DND-41 (cell line): ENCODE results near the gene EPOP.

Experiments
- EZH2 ChIP-seq: IDR thresholded peaks from 3 replicates; pipeline ENCODE4 v1.6.1; 2012; ENCODE audit warnings: borderline replicate concordance, low read depth, mild to moderate bottlenecking, moderate library complexity, low read length, inconsistent platforms; ENCODE audit not compliant: severe bottlenecking
- TF ChIP-seq, protein P1 (sequence below): IDR thresholded peaks from 2 replicates; pipeline ENCODE4 v1.5.1; 2012; ENCODE audit warnings: borderline replicate concordance, low read length, moderate library complexity, mild to moderate bottlenecking; ENCODE audit not compliant: poor library complexity, severe bottlenecking; ENCODE audit errors: extremely low read depth

DNA sequence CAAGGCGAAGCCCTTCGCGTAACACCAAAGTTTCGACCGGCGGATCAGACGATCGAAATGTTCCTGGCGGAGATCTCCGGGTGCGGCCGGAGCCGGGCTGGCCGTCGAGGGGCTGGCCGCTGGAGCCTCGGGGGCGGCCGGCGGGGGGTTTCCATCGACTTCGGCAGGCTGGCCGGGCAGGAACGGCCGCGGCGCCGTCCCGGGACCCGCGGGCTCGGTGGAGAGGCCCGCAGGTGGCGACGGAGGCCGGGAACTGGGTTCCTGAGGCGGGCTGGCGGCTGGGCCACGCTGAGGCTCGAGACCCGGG, 1.1 kb downstream of the EPOP start:
- TF ChIP-seq EZH2, result no peak
- TF ChIP-seq, protein P1, sequence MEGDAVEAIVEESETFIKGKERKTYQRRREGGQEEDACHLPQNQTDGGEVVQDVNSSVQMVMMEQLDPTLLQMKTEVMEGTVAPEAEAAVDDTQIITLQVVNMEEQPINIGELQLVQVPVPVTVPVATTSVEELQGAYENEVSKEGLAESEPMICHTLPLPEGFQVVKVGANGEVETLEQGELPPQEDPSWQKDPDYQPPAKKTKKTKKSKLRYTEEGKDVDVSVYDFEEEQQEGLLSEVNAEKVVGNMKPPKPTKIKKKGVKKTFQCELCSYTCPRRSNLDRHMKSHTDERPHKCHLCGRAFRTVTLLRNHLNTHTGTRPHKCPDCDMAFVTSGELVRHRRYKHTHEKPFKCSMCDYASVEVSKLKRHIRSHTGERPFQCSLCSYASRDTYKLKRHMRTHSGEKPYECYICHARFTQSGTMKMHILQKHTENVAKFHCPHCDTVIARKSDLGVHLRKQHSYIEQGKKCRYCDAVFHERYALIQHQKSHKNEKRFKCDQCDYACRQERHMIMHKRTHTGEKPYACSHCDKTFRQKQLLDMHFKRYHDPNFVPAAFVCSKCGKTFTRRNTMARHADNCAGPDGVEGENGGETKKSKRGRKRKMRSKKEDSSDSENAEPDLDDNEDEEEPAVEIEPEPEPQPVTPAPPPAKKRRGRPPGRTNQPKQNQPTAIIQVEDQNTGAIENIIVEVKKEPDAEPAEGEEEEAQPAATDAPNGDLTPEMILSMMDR, result no peak
